DND-41 (cell line): ENCODE results near the gene SRRM4.
"Not testable (repeated sequence)": the region's sequence is repeated elsewhere in the genome, so short reads cannot be mapped to it uniquely, and the experiment has no call there.

Source experiments
- EZH2 ChIP-seq: IDR thresholded peaks from 3 replicates; pipeline ENCODE4 v1.6.1; 2012; ENCODE audit warnings: borderline replicate concordance, low read depth, mild to moderate bottlenecking, moderate library complexity, low read length, inconsistent platforms; ENCODE audit not compliant: severe bottlenecking
- TF ChIP-seq, protein P1 (sequence below): IDR thresholded peaks from 2 replicates; pipeline ENCODE4 v1.5.1; 2012; ENCODE audit warnings: borderline replicate concordance, low read length, moderate library complexity, mild to moderate bottlenecking; ENCODE audit not compliant: poor library complexity, severe bottlenecking; ENCODE audit errors: extremely low read depth

DNA sequence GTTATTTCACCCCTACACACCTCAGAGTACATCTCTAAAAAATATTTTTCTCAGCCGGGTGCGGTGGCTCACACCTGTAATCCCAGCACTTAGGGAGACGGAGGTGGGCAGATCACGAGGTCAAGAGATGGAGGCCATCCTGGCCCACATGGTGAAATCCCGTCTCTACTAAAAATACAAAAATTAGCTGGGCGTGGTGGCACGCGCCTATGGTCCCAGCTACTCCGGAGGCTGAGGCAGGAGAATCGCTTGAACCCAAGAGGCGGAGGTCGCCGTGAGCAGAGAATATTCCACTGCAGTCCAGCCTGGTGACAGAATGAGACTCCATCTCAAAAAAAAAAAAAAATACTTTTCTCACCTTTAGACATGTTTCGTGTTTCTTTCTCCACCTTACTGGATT, 52.0 kb downstream of the SRRM4 start:
- TF ChIP-seq, protein P1, sequence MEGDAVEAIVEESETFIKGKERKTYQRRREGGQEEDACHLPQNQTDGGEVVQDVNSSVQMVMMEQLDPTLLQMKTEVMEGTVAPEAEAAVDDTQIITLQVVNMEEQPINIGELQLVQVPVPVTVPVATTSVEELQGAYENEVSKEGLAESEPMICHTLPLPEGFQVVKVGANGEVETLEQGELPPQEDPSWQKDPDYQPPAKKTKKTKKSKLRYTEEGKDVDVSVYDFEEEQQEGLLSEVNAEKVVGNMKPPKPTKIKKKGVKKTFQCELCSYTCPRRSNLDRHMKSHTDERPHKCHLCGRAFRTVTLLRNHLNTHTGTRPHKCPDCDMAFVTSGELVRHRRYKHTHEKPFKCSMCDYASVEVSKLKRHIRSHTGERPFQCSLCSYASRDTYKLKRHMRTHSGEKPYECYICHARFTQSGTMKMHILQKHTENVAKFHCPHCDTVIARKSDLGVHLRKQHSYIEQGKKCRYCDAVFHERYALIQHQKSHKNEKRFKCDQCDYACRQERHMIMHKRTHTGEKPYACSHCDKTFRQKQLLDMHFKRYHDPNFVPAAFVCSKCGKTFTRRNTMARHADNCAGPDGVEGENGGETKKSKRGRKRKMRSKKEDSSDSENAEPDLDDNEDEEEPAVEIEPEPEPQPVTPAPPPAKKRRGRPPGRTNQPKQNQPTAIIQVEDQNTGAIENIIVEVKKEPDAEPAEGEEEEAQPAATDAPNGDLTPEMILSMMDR, result not testable (repeated sequence)
- not testable (repeated sequence) for TF ChIP-seq EZH2
